ENCODE results near the gene ASTN1.

- TF ChIP-seq POLR2AphosphoS5 (IDR thresholded peaks at IDR 0.05; ENCODE audit: low read depth, low read length) (no peak), FOXP2 (optimal IDR thresholded peaks at IDR 0.05; ENCODE audit: borderline replicate concordance, extremely low read depth, extremely low read length, insufficient read depth) (no peak), TAF1 (IDR thresholded peaks at IDR 0.05; ENCODE audit: borderline replicate concordance, insufficient read depth, low read length) (no peak), SIN3A (IDR thresholded peaks at IDR 0.05; ENCODE audit: borderline replicate concordance, insufficient read depth, low read length) (no peak)
- TF ChIP-seq, protein P1, sequence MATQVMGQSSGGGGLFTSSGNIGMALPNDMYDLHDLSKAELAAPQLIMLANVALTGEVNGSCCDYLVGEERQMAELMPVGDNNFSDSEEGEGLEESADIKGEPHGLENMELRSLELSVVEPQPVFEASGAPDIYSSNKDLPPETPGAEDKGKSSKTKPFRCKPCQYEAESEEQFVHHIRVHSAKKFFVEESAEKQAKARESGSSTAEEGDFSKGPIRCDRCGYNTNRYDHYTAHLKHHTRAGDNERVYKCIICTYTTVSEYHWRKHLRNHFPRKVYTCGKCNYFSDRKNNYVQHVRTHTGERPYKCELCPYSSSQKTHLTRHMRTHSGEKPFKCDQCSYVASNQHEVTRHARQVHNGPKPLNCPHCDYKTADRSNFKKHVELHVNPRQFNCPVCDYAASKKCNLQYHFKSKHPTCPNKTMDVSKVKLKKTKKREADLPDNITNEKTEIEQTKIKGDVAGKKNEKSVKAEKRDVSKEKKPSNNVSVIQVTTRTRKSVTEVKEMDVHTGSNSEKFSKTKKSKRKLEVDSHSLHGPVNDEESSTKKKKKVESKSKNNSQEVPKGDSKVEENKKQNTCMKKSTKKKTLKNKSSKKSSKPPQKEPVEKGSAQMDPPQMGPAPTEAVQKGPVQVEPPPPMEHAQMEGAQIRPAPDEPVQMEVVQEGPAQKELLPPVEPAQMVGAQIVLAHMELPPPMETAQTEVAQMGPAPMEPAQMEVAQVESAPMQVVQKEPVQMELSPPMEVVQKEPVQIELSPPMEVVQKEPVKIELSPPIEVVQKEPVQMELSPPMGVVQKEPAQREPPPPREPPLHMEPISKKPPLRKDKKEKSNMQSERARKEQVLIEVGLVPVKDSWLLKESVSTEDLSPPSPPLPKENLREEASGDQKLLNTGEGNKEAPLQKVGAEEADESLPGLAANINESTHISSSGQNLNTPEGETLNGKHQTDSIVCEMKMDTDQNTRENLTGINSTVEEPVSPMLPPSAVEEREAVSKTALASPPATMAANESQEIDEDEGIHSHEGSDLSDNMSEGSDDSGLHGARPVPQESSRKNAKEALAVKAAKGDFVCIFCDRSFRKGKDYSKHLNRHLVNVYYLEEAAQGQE (IDR thresholded peaks at IDR 0.05; ENCODE audit: insufficient read depth in 1 of 2, low read depth in 2 of 2, low read length in 2 of 2), result no peak
Measured at GRCh38 chr1:176880955-176881595, 283.4 kb downstream of the ASTN1 start.
